Glutamatergic neuron (in vitro differentiated cells): ENCODE results near the gene CAPRIN1. TPM values are rescaled to one million over a fixed set of nuclear protein-coding genes. Genes with fewer than 3 reads are reported as not detected.
"Not testable (repeated sequence)": the region's sequence is repeated elsewhere in the genome, so short reads cannot be mapped to it uniquely, and the experiment has no call there.

Experiments used
- DNase-seq: peaks from one replicate; pipeline ENCODE4 v3.0.0; 2022
- H3K27ac Mint-ChIP-seq: one replicate; pipeline ENCODE4 v1.8.0; 2020; ENCODE audit warnings: mild to moderate bottlenecking, mixed read lengths, inconsistent platforms; ENCODE audit not compliant: unreplicated experiment
- H3K27me3 Mint-ChIP-seq: one replicate; pipeline ENCODE4 v1.8.0; 2020; ENCODE audit warnings: mild to moderate bottlenecking, moderate library complexity, mixed read lengths, inconsistent platforms; ENCODE audit not compliant: unreplicated experiment
- H3K36me3 Mint-ChIP-seq: one replicate; pipeline ENCODE4 v1.8.0; 2020; ENCODE audit warnings: mild to moderate bottlenecking, mixed read lengths, inconsistent platforms; ENCODE audit not compliant: unreplicated experiment
- H3K4me1 Mint-ChIP-seq: one replicate; pipeline ENCODE4 v1.8.0; 2020; ENCODE audit warnings: mild to moderate bottlenecking, low read depth, mixed read lengths, inconsistent platforms; ENCODE audit not compliant: unreplicated experiment
- H3K4me3 Mint-ChIP-seq: one replicate; pipeline ENCODE4 v1.8.0; 2020; ENCODE audit warnings: mild to moderate bottlenecking, mixed read lengths, inconsistent platforms; ENCODE audit not compliant: unreplicated experiment
- H3K9me3 Mint-ChIP-seq: one replicate; pipeline ENCODE4 v1.8.0; 2020; ENCODE audit warnings: mild to moderate bottlenecking, moderate library complexity, mixed read lengths, inconsistent platforms; ENCODE audit not compliant: unreplicated experiment
- total RNA-seq: library from RNA; stranded (reverse); fragmentation: NEBNext Ultra II Directional; extraction: Animal tissue kit (Norgen Biotek cat#: 25700); gene quantifications from one replicate; pipeline ENCODE4 v1.2.1, GENCODE V29; 2021; ENCODE audit not compliant: unreplicated experiment
- TF ChIP-seq, protein P1 (sequence below): fragments of 200-600 bp; sonication (generic); IDR thresholded peaks from one replicate; pipeline ENCODE4 v1.5.0; 2021; ENCODE audit not compliant: partially characterized antibody, unreplicated experiment

Gene CAPRIN1
- total RNA-seq, 1 donor from 2014 or later: 356 TPM

DNA sequence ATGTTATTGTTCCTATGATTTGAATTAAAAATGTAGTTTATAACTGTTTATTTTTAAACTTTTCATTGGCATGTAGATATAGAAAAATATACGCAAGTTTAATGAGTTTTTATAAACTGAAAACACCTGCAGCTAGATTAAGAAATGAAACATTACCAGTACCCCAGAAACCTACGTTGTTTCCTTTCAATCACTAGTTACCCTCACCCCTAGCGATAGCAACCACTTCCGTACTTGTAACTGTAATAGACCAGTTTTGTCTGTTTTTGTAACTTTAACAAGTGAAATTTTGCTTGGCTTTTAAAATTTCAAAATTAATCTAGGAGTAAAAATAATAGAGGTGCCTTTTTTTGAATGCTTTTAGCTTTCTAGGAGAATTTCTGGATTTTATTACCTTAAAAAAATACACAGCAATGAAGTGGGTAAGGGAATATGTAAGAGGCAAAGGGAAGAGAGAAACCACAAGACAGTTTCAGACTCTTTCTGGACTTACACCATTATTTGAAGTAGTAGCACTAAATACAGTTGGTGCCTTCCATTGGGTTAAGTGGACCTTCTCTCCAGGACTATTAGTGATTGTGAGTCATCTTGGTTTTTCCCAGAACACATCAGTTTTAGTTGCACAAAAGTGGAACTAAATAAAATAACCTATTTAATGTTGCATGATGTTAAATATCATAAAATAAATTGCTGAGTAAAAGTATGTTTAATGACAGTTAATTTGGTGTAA lies 35.2 kb downstream of the CAPRIN1 start:
- DNase-seq: no peak
- peaks cover 2% of the 10 kb centered on the region for H3K9me3 Mint-ChIP-seq
- H3K4me1 Mint-ChIP-seq: no peaks in the 10 kb centered on the region
- peaks cover 2% of the 10 kb centered on the region for H3K27me3 Mint-ChIP-seq
- H3K36me3 Mint-ChIP-seq: no peaks in the 10 kb centered on the region
- H3K4me3 Mint-ChIP-seq: no peak overlapping the region
- TF ChIP-seq, protein P1, sequence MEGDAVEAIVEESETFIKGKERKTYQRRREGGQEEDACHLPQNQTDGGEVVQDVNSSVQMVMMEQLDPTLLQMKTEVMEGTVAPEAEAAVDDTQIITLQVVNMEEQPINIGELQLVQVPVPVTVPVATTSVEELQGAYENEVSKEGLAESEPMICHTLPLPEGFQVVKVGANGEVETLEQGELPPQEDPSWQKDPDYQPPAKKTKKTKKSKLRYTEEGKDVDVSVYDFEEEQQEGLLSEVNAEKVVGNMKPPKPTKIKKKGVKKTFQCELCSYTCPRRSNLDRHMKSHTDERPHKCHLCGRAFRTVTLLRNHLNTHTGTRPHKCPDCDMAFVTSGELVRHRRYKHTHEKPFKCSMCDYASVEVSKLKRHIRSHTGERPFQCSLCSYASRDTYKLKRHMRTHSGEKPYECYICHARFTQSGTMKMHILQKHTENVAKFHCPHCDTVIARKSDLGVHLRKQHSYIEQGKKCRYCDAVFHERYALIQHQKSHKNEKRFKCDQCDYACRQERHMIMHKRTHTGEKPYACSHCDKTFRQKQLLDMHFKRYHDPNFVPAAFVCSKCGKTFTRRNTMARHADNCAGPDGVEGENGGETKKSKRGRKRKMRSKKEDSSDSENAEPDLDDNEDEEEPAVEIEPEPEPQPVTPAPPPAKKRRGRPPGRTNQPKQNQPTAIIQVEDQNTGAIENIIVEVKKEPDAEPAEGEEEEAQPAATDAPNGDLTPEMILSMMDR: no peak
- H3K27ac Mint-ChIP-seq: no peak overlapping the region

DNA sequence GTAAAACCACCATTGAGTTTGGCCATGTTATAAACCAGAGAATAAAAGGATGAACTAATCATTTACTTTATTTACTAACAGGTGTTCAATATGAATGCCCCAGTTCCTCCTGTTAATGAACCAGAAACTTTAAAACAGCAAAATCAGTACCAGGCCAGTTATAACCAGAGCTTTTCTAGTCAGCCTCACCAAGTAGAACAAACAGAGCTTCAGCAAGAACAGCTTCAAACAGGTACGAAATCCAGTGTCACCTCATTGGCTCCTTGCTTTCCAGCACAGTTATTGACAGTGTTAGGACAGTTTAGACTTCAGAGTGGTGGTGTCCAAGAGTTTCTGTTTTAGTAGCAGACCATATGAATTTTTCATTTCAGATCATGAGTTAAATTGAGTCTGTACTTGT lies 40.3 kb downstream of the CAPRIN1 start:
- no peaks in the 10 kb centered on the region for H3K36me3 Mint-ChIP-seq
- no peak overlapping the region for H3K27ac Mint-ChIP-seq
- H3K27me3 Mint-ChIP-seq: no peaks in the 10 kb centered on the region
- TF ChIP-seq, protein P1: no peak
- H3K9me3 Mint-ChIP-seq: peaks cover 1% of the 10 kb centered on the region
- H3K4me1 Mint-ChIP-seq: no peaks in the 10 kb centered on the region
- H3K4me3 Mint-ChIP-seq: no peak overlapping the region
- DNase-seq: no peak

DNA sequence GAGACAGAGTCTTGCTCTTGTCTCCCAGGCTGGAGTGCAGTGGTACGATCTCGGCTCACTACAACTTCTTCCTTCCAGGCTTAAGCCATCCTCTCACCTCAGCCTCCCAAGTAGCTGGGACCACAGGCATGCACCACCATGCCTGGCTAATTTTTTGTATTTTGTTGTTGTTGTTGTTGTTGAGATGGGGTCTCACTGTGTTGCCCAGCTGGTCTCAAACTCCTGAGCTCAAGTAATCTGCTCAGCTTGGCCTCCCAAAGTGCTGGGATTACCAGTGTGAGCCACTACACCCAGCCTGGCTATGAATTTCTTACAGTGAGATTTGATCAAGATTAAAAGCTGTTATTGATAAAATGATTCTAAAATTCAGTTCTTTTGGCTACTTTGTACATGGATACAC lies 43.4 kb downstream of the CAPRIN1 start:
- not testable (repeated sequence) for H3K27ac Mint-ChIP-seq, H3K36me3 Mint-ChIP-seq, H3K9me3 Mint-ChIP-seq, DNase-seq, H3K4me1 Mint-ChIP-seq, H3K27me3 Mint-ChIP-seq, H3K4me3 Mint-ChIP-seq

DNA sequence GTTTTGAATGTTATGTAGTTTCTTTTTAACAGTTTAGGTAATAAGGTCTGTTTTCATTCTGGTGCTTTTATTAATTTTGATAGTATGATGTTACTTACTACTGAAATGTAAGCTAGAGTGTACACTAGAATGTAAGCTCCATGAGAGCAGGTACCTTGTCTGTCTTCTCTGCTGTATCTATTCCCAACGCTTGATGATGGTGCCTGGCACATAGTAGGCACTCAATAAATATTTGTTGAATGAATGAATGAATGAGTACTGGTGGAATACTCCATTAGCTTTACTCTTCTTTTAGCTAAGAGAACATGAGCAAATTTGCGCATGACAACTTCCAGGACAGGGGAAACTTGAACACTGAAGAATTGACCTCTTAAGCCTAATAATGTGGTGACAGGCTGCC lies 47.3 kb downstream of the CAPRIN1 start:
- Mint-ChIP-seq H3K27ac (no peak overlapping the region), H3K9me3 (peaks cover 5% of the 10 kb centered on the region), H3K4me3 (no peak overlapping the region), H3K4me1 (peaks cover 3% of the 10 kb centered on the region), H3K27me3 (peaks cover 2% of the 10 kb centered on the region), H3K36me3 (no peaks in the 10 kb centered on the region)
- DNase-seq: no peak
- TF ChIP-seq, protein P1: no peak

DNA sequence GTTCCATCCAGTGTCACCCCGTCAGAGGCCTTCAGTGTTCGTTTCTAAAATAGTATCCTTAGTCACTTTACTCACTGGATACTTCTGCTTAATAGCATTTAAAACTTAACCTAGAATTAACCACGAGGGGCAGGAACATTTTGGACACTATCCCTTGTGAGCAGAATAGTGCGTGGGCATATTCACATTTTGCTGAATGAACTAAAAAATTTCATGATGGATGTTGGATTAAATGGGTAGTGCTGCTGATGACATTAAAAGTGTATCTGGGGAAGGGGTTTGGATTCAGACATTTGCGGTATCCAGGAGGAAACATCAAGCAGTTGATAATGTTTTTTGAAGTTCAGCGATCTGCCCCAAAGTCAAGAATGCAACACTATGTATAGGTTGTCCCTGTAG lies 53.1 kb downstream of the CAPRIN1 start:
- Mint-ChIP-seq H3K27ac (peak overlapping the region; percentile 92), H3K4me3 (peak overlapping the region; percentile 92), H3K4me1 (peaks cover 24% of the 10 kb centered on the region), H3K36me3 (no peaks in the 10 kb centered on the region), H3K9me3 (peaks cover 25% of the 10 kb centered on the region), H3K27me3 (peaks cover 14% of the 10 kb centered on the region)
- TF ChIP-seq, protein P1: no peak
- DNase-seq: no peak
